IPS-18c (cell line): ENCODE results near the gene NEURL4.
A peak's percentile ranks its signal among the peaks of the same experiment; 100 is the strongest.

ENCODE experiments used
- H3K4me3 ChIP-seq: 2 replicates; pipeline ENCODE4 v1.7.0; 2013; ENCODE audit warnings: low read depth, mild to moderate bottlenecking, low read length, moderate library complexity; ENCODE audit not compliant: insufficient read depth
- H3K9me3 ChIP-seq: one replicate; pipeline ENCODE4 v1.6.1; 2013; ENCODE audit warnings: mild to moderate bottlenecking, low read length, moderate library complexity; ENCODE audit not compliant: control insufficient read depth, insufficient read depth

The NEURL4 gene

GRCh38 chr17:7292729-7293128 is 36.4 kb downstream of the NEURL4 start:
- Histone ChIP-seq H3K4me3 (no peak overlapping the region), H3K9me3 (no peaks in the 10 kb centered on the region)

GRCh38 chr17:7292194-7292593 is 36.9 kb downstream of the NEURL4 start:
- Histone ChIP-seq H3K9me3 (no peaks in the 10 kb centered on the region), H3K4me3 (no peak overlapping the region)

GRCh38 chr17:7290685-7291084 is 38.5 kb downstream of the NEURL4 start:
- Histone ChIP-seq H3K4me3 (no peak overlapping the region), H3K9me3 (no peaks in the 10 kb centered on the region)

DNA sequence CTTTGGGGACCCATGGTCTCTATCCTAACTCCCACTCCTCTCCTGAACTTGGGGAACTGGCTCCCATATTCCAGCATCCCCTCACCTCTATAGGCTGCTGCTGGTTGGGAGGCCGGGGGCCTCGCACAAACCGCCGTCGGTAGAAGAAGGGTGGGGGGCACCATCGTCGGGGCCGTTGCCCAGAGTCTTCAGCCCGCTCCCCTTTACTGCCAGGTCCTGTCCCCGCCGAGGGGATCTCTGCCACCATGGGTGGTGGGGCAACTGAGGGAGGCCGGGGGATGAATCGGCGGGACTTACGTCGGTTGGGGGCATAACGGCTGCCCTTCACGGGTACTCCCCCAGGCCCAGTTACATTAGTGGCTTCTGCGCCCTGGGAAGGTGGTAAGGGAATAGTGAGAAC is 39.0 kb downstream of the NEURL4 start:
- Histone ChIP-seq H3K4me3 (no peak overlapping the region), H3K9me3 (no peaks in the 10 kb centered on the region)

DNA sequence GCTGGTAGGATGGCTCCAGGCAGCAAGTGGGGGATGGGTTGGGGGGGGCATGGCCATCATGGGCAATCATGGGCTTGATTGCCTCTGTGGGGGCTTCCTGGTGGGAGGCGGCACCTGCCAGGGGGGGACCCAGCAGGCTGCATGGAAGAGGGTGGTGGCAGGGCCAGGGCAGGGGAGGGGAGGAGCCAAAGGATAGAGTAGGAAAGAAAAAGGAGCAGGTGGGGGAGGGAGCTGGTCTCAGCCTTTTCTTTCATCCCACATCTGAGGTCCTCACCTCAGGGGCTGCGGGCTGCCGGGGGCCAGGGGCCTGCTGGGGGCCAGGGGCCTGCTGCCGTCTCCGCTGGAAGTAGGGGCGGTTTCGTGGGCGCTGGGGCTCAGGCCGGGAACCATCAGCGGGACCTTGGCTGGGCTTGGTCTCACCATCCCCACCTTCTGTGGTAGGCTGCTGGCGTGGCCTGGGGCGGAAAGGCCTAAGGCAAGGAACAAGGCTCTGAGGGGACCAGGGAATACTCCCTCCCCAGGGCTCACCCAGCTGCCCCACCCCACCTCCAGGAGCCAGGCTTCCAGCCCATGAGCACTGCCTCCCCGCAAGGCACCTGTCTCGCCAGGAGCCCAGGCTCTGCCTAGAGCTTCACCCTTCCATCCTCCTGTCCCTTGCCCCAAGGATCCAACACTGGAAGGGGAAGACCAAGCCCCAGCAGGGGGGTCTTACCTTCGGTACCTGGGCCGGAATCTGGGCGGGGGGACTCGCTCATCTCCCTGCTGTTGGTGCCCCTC is 39.7 kb downstream of the NEURL4 start:
- Histone ChIP-seq H3K4me3 (no peak overlapping the region), H3K9me3 (no peaks in the 10 kb centered on the region)

DNA sequence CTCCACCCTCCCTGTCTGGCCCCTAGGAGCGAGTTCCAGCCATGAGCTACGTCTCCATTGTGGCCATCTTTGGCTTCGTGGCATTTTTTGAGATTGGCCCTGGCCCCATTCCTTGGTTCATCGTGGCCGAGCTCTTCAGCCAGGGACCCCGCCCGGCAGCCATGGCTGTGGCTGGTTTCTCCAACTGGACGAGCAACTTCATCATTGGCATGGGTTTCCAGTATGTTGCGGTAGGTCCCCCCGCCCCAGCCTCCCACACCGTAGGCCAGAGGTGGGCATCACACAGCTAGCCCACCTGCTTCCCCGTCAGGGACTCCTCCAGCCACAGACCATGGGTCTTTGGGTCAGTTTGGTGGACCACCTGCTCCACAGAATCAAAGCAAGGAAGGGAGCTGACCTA is 43.5 kb downstream of the NEURL4 start:
- Histone ChIP-seq H3K4me3 (no peak overlapping the region), H3K9me3 (no peaks in the 10 kb centered on the region)

GRCh38 chr17:7284911-7285310 is 44.2 kb downstream of the NEURL4 start:
- Histone ChIP-seq H3K9me3 (no peaks in the 10 kb centered on the region), H3K4me3 (no peak overlapping the region)

- H3K4me3 ChIP-seq: no peak overlapping the region
- H3K9me3 ChIP-seq: no peaks in the 10 kb centered on the region
These were observed 45.5 kb downstream of the NEURL4 start for GRCh38 chr17:7283471-7284216.

GRCh38 chr17:7282752-7283321 is 46.3 kb downstream of the NEURL4 start:
- no peaks in the 10 kb centered on the region for H3K9me3 ChIP-seq
- peak overlapping the region; percentile 81; the same call in 1 of the 2 replicates for H3K4me3 ChIP-seq

GRCh38 chr17:7281953-7282751 is 47.0 kb downstream of the NEURL4 start:
- Histone ChIP-seq H3K4me3 (peak overlapping the region; percentile 81), H3K9me3 (no peaks in the 10 kb centered on the region)

- H3K4me3 ChIP-seq: peak within 1 kb of the TSS; percentile 81
- no peaks in the 10 kb centered on the region for H3K9me3 ChIP-seq
These were observed 47.8 kb downstream of the NEURL4 start, which contains the start of gene SLC2A4 for GRCh38 chr17:7281074-7281952. TSS of gene SLC2A4 (plus strand) at chr17:7281718. CDS start at chr17:7281935, 217 bp downstream.

- H3K9me3 ChIP-seq: no peaks in the 10 kb centered on the region
- peak overlapping the region; percentile 50; the same call in 1 of the 2 replicates for H3K4me3 ChIP-seq
These were observed 48.5 kb downstream of the NEURL4 start for GRCh38 chr17:7280519-7281073.

DNA sequence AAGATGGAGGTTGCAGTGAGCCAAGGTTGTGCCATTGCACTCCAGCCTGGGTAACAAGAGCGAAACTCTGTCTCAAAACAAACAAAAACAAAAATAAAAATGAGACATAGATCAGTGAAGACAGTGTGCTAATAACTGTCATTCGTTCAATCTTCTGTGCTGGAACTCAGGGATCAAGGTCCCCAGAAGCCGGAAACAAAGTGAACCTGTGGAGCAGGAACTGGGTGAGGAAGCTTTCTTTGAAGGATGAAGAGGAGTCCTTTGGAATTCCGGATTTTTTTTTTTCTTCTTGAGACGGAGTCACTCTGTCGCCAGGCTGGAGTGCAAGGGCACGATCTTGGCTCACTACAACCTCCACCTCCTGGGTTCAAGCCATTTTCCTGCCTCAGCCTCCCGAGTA is 49.7 kb downstream of the NEURL4 start:
- Histone ChIP-seq H3K9me3 (no peaks in the 10 kb centered on the region), H3K4me3 (no peak overlapping the region)

- H3K4me3 ChIP-seq: no peak overlapping the region
- peaks cover 2% of the 10 kb centered on the region for H3K9me3 ChIP-seq
These were observed 62.4 kb downstream of the NEURL4 start for GRCh38 chr17:7266784-7267183.
